Right lobe of liver (tissue), 4 donors: ENCODE results near the gene TMEM200A.

Experiments
- POLR2A ChIP-seq: fragments of 450-650 bp; IDR thresholded peaks from one replicate; pipeline ENCODE4 v1.6.1; 2017; ENCODE audit warnings: antibody characterized with exemption, mild to moderate bottlenecking
- TF ChIP-seq, protein P1 (sequence below), 4 donors: fragments of 200-600 bp in 3 of 4; fragments of 450-650 bp in 1 of 4; IDR thresholded peaks; one replicate each; pipeline versions ENCODE4 v1.5.1 to v1.8.0; 2016 to 2022; ENCODE audit warnings: antibody characterized with exemption in 4 of 4, mild to moderate bottlenecking in 2 of 4
- donor health status: DM: no; HTN: no; CAD: no.
- donor health status: DM: no; HTN: no; CAD: no.
- donor health status: DM: no; HTN: yes; CAD: no.

DNA sequence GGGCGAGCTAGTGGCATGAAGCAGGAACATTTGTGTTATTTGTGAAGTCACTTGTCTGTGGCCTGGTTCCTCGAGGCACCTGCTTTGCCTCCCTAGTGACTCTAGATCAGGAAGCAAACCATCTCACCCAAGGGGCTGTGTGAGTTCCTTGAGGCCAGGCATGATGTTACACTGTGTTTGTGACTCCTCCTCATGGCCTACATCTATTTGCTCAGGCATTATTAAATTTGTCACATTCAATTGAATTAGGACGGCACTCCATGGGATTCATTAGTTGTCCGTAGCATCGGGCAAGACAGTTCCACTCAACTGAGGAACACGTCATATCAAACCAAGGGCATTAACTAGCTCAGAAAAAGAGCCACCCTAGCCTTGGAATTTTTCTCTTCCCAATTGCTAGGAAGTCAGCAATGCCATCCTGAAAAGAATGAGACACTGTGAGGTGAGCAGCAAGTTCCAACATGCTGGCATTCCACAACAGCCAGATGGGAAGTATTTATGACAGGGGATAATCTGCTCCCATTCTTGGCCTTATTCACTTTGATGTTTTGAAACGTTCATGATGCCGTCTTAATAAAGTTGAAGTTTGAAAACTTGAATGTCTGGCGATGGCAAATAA, 17.2 kb downstream of the TMEM200A start:
- TF ChIP-seq POLR2A = no peak
- TF ChIP-seq, protein P1, sequence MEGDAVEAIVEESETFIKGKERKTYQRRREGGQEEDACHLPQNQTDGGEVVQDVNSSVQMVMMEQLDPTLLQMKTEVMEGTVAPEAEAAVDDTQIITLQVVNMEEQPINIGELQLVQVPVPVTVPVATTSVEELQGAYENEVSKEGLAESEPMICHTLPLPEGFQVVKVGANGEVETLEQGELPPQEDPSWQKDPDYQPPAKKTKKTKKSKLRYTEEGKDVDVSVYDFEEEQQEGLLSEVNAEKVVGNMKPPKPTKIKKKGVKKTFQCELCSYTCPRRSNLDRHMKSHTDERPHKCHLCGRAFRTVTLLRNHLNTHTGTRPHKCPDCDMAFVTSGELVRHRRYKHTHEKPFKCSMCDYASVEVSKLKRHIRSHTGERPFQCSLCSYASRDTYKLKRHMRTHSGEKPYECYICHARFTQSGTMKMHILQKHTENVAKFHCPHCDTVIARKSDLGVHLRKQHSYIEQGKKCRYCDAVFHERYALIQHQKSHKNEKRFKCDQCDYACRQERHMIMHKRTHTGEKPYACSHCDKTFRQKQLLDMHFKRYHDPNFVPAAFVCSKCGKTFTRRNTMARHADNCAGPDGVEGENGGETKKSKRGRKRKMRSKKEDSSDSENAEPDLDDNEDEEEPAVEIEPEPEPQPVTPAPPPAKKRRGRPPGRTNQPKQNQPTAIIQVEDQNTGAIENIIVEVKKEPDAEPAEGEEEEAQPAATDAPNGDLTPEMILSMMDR (IDR thresholded peaks at IDR 0.05) = no peak
